ENCODE measurements around the gene C11orf24.

The C11orf24 gene

DNA sequence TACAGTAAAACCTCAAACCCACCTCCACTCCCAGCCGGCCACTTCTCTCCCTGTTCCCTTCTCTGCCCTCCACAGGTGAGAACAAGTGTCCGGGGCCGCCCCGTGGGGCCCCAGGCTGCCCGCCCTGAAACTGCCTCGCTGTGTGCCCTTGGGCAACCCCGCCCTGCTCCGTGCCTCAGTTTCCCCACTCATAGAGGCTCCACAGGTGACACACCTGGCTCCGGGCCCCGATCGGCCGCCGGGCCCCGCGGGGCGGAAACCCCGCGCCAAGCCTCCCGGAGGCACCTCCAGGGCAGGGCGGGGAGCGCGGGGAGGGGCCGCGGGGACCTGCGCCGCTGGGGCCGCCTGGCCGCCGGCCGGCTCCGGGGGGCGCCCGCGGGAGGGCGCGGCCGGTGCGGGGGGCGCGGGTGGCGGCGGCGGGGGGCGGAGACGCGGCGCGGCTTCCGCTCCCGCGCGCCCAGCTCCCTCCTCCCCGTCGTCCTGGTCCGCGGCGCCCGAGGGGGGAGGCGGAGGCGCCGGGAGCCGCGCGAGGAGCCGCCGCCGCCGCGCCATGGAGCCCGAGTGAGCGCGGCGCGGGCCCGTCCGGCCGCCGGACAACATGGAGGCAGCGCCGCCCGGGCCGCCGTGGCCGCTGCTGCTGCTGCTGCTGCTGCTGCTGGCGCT, 40.5 kb upstream of the C11orf24 start, which contains the start of gene LRP5:
LRP5 (plus strand) TSS at position 475 of the 663 bp plus-strand sequence; CDS start at position 599, 124 bp downstream.
- H3K4me1 ChIP-seq (ENCODE audit: insufficient read depth, low read length, poor library complexity, severe bottlenecking), result peaks cover 32% of the 10 kb centered on the region
- H3K36me3 ChIP-seq (ENCODE audit: insufficient read depth, low read length), result no peaks in the 10 kb centered on the region
- peaks cover 15% of the 10 kb centered on the region for H4K20me1 ChIP-seq (ENCODE audit: insufficient read depth, low read length, poor library complexity, severe bottlenecking)
- H3K27me3 ChIP-seq (ENCODE audit: insufficient read depth, low read length, poor library complexity, severe bottlenecking), result no peaks in the 10 kb centered on the region
- peaks cover 43% of the 10 kb centered on the region for H3K79me2 ChIP-seq (ENCODE audit: insufficient read depth, low read length)
- H2AFZ ChIP-seq (ENCODE audit: low read length), result no peak within 1 kb of the TSS; the same call in 1 of the 2 replicates
- H3K4me2 ChIP-seq (ENCODE audit: low read depth, low read length, poor library complexity, severe bottlenecking), result peak within 1 kb of the TSS; percentile 87
- peak within 1 kb of the TSS; percentile 81 for H3K9ac ChIP-seq (ENCODE audit: low read depth, low read length, poor library complexity, severe bottlenecking)
- peaks cover 11% of the 10 kb centered on the region for H3F3A ChIP-seq (ENCODE audit: low read depth)
- no peaks in the 10 kb centered on the region for H3K9me2 ChIP-seq (replicated peaks; ENCODE audit: low read depth, low read length)
- no peaks in the 10 kb centered on the region for H3K9me3 ChIP-seq (ENCODE audit: insufficient read depth, low read depth, low read length)
- TF ChIP-seq, protein P1, sequence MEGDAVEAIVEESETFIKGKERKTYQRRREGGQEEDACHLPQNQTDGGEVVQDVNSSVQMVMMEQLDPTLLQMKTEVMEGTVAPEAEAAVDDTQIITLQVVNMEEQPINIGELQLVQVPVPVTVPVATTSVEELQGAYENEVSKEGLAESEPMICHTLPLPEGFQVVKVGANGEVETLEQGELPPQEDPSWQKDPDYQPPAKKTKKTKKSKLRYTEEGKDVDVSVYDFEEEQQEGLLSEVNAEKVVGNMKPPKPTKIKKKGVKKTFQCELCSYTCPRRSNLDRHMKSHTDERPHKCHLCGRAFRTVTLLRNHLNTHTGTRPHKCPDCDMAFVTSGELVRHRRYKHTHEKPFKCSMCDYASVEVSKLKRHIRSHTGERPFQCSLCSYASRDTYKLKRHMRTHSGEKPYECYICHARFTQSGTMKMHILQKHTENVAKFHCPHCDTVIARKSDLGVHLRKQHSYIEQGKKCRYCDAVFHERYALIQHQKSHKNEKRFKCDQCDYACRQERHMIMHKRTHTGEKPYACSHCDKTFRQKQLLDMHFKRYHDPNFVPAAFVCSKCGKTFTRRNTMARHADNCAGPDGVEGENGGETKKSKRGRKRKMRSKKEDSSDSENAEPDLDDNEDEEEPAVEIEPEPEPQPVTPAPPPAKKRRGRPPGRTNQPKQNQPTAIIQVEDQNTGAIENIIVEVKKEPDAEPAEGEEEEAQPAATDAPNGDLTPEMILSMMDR (conservative IDR thresholded peaks at IDR 0.05; ENCODE audit: low read length), result no peak
- no peak for TF ChIP-seq EZH2phosphoT487 (IDR thresholded peaks at IDR 0.05; ENCODE audit: borderline replicate concordance)
- peak within 1 kb of the TSS; percentile 81 for H3K4me3 ChIP-seq (ENCODE audit: low read length, poor library complexity, severe bottlenecking)

GRCh38 chr11:68311160-68312116, 39.7 kb upstream of the C11orf24 start:
- peaks cover 11% of the 10 kb centered on the region for H3F3A ChIP-seq (ENCODE audit: low read depth)
- H3K27me3 ChIP-seq (ENCODE audit: insufficient read depth, low read length, poor library complexity, severe bottlenecking), result no peaks in the 10 kb centered on the region
- no peak overlapping the region for H2AFZ ChIP-seq (ENCODE audit: low read length)
- H3K79me2 ChIP-seq (ENCODE audit: insufficient read depth, low read length), result peaks cover 35% of the 10 kb centered on the region
- TF ChIP-seq EZH2phosphoT487 (IDR thresholded peaks at IDR 0.05; ENCODE audit: borderline replicate concordance), result no peak
- TF ChIP-seq, protein P1 (conservative IDR thresholded peaks at IDR 0.05; ENCODE audit: low read length), result no peak
- H3K36me3 ChIP-seq (ENCODE audit: insufficient read depth, low read length), result no peaks in the 10 kb centered on the region
- H4K20me1 ChIP-seq (ENCODE audit: insufficient read depth, low read length, poor library complexity, severe bottlenecking), result peaks cover 13% of the 10 kb centered on the region
- H3K4me2 ChIP-seq (ENCODE audit: low read depth, low read length, poor library complexity, severe bottlenecking), result peak overlapping the region; percentile 54
- no peaks in the 10 kb centered on the region for H3K9me2 ChIP-seq (replicated peaks; ENCODE audit: low read depth, low read length)
- no peaks in the 10 kb centered on the region for H3K9me3 ChIP-seq (ENCODE audit: insufficient read depth, low read depth, low read length)
- H3K4me3 ChIP-seq (ENCODE audit: low read length, poor library complexity, severe bottlenecking), result peak overlapping the region; percentile 56
- H3K9ac ChIP-seq (ENCODE audit: low read depth, low read length, poor library complexity, severe bottlenecking), result no peak overlapping the region
- peaks cover 24% of the 10 kb centered on the region for H3K4me1 ChIP-seq (ENCODE audit: insufficient read depth, low read length, poor library complexity, severe bottlenecking)

DNA sequence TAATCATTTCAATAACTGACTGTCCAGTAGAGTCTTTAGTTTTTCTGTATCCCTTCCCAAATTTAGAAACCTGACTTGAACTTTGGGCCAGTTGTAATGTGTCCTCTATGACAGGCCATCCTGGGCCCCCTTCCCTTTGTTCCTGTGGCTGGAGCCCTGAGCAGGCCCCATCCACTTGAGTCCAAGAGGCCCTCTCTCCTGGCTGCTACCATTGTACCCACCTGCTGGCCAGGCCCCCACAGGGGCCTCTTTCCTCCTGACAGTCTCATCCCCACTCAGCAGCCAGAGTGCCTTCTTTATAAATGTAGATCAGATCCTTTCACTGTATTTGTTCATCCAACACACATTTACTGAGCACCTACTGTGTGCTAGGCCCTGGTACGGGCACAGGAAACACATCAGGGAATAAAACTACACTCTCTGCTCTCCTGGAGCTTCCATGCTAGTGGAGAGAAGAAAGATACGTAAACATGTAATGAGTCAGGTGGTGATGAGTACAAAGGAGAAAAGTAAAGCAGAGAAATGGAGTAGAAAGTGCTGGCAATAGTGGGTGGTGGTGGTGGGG, 37.9 kb upstream of the C11orf24 start:
- H4K20me1 ChIP-seq (ENCODE audit: insufficient read depth, low read length, poor library complexity, severe bottlenecking), result no peaks in the 10 kb centered on the region
- no peaks in the 10 kb centered on the region for H3K9me2 ChIP-seq (replicated peaks; ENCODE audit: low read depth, low read length)
- no peaks in the 10 kb centered on the region for H3K36me3 ChIP-seq (ENCODE audit: insufficient read depth, low read length)
- peaks cover 14% of the 10 kb centered on the region for H3K4me1 ChIP-seq (ENCODE audit: insufficient read depth, low read length, poor library complexity, severe bottlenecking)
- H3K4me3 ChIP-seq (ENCODE audit: low read length, poor library complexity, severe bottlenecking), result no peak overlapping the region
- H3K9me3 ChIP-seq (ENCODE audit: insufficient read depth, low read depth, low read length), result no peaks in the 10 kb centered on the region
- H3K4me2 ChIP-seq (ENCODE audit: low read depth, low read length, poor library complexity, severe bottlenecking), result no peak overlapping the region
- H3K27me3 ChIP-seq (ENCODE audit: insufficient read depth, low read length, poor library complexity, severe bottlenecking), result no peaks in the 10 kb centered on the region
- peaks cover 17% of the 10 kb centered on the region for H3K79me2 ChIP-seq (ENCODE audit: insufficient read depth, low read length)
- H3K9ac ChIP-seq (ENCODE audit: low read depth, low read length, poor library complexity, severe bottlenecking), result no peak overlapping the region
- H2AFZ ChIP-seq (ENCODE audit: low read length), result no peak overlapping the region
- TF ChIP-seq, protein P1 (conservative IDR thresholded peaks at IDR 0.05; ENCODE audit: low read length), result no peak
- no peak for TF ChIP-seq EZH2phosphoT487 (IDR thresholded peaks at IDR 0.05; ENCODE audit: borderline replicate concordance)
- H3F3A ChIP-seq (ENCODE audit: low read depth), result peaks cover 11% of the 10 kb centered on the region

Measured in Loucy (cell line).